H9 (cell line): ENCODE measurements around the gene YKT6. TPM values are rescaled to one million over a fixed set of nuclear protein-coding genes. Genes with fewer than 3 reads are reported as not detected.
A peak's percentile ranks its signal among the peaks of the same experiment; 100 is the strongest.

Source experiments
- DNase-seq: peaks from one replicate; pipeline ENCODE4 v3.0.0-alpha.2; 2017
- H2AFZ ChIP-seq: one replicate; pipeline ENCODE4 v1.6.1; 2013; ENCODE audit warnings: mild to moderate bottlenecking, low read length, control low read depth, moderate library complexity
- H2AK5ac ChIP-seq: 2 replicates; pipeline ENCODE4 v1.6.1; 2013; ENCODE audit warnings: low read length, control low read depth, mixed read lengths; ENCODE audit not compliant: insufficient read length
- H2BK120ac ChIP-seq: one replicate; pipeline ENCODE4 v1.6.1; 2013; ENCODE audit warnings: low read depth, mild to moderate bottlenecking, low read length, control low read depth, inconsistent platforms; ENCODE audit not compliant: poor library complexity, severe bottlenecking
- H2BK12ac ChIP-seq: 2 replicates; pipeline ENCODE4 v1.6.1; 2013; ENCODE audit warnings: low read length, control low read depth, mixed read lengths, low read depth; ENCODE audit not compliant: insufficient read length
- H2BK15ac ChIP-seq: 2 replicates; pipeline ENCODE4 v1.6.1; 2013; ENCODE audit warnings: low read depth, low read length, control low read depth
- H2BK20ac ChIP-seq: one replicate; pipeline ENCODE4 v1.6.1; 2013; ENCODE audit warnings: low read depth, mild to moderate bottlenecking, low read length, control low read depth, inconsistent platforms; ENCODE audit not compliant: poor library complexity, severe bottlenecking
- H2BK5ac ChIP-seq: 2 replicates; pipeline ENCODE4 v1.6.1; 2013; ENCODE audit warnings: low read length, control low read depth, mixed read lengths; ENCODE audit not compliant: insufficient read length
- H3K14ac ChIP-seq: 2 replicates; pipeline ENCODE4 v1.6.1; 2013; ENCODE audit warnings: low read length, control low read depth; ENCODE audit not compliant: insufficient read depth
- H3K18ac ChIP-seq: 2 replicates; pipeline ENCODE4 v1.6.1; 2013; ENCODE audit warnings: low read depth, mild to moderate bottlenecking, mixed read lengths, low read length, control low read depth; ENCODE audit not compliant: insufficient read length
- H3K23ac ChIP-seq: 2 replicates; pipeline ENCODE4 v1.6.1; 2013; ENCODE audit warnings: low read length, control low read depth, mixed read lengths, low read depth; ENCODE audit not compliant: insufficient read length
- H3K23me2 ChIP-seq: 2 replicates; pipeline ENCODE4 v1.6.1; 2013; ENCODE audit warnings: low read depth, mild to moderate bottlenecking, mixed read lengths, low read length, control low read depth; ENCODE audit not compliant: insufficient read length, poor library complexity, severe bottlenecking
- H3K27ac ChIP-seq: 2 replicates; pipeline ENCODE4 v1.5.1; 2013; ENCODE audit warnings: low read length, control low read depth, mixed read lengths, low read depth; ENCODE audit not compliant: insufficient read length
- H3K27me3 ChIP-seq: 2 replicates; pipeline ENCODE4 v1.6.1; 2013; ENCODE audit warnings: low read length, control low read depth, inconsistent platforms; ENCODE audit not compliant: insufficient read depth
- H3K4ac ChIP-seq: 2 replicates; pipeline ENCODE4 v1.6.1; 2013; ENCODE audit warnings: low read depth, mild to moderate bottlenecking, control low read depth, inconsistent platforms, low read length, moderate library complexity
- H3K4me1 ChIP-seq: 2 replicates; pipeline ENCODE4 v1.6.1; 2013; ENCODE audit warnings: low read length, control low read depth, inconsistent platforms; ENCODE audit not compliant: insufficient read depth
- H3K4me2 ChIP-seq: 2 replicates; pipeline ENCODE4 v1.6.1; 2013; ENCODE audit warnings: low read length, control low read depth, mixed read lengths; ENCODE audit not compliant: insufficient read length, insufficient read depth
- H3K56ac ChIP-seq: 2 replicates; pipeline ENCODE4 v1.6.1; 2013; ENCODE audit warnings: low read depth, mild to moderate bottlenecking, mixed read lengths, low read length, control low read depth; ENCODE audit not compliant: insufficient read length
- H3K79me1 ChIP-seq: 2 replicates; pipeline ENCODE4 v1.6.1; 2013; ENCODE audit warnings: low read depth, mild to moderate bottlenecking, moderate library complexity, low read length, control low read depth, inconsistent platforms; ENCODE audit not compliant: insufficient read depth, poor library complexity, severe bottlenecking
- H3K79me2 ChIP-seq: 2 replicates; pipeline ENCODE4 v1.6.1; 2013; ENCODE audit warnings: low read length, control low read depth, inconsistent platforms; ENCODE audit not compliant: insufficient read depth
- H3K9ac ChIP-seq: 2 replicates; pipeline ENCODE4 v1.6.1; 2013; ENCODE audit warnings: low read length, control low read depth, mixed read lengths; ENCODE audit not compliant: insufficient read length; ENCODE audit errors: extremely low read depth
- H3K9me3 ChIP-seq: one replicate; pipeline ENCODE4 v1.6.1; 2013; ENCODE audit warnings: low read depth, low read length, inconsistent platforms; ENCODE audit not compliant: control insufficient read depth
- H3T11ph ChIP-seq: one replicate; pipeline ENCODE4 v1.6.1; 2013; ENCODE audit warnings: mild to moderate bottlenecking, low read length, control low read depth, inconsistent platforms
- H4K20me1 ChIP-seq: one replicate; pipeline ENCODE4 v1.6.1; 2013; ENCODE audit not compliant: control insufficient read depth, insufficient read length, insufficient read depth
- H4K5ac ChIP-seq: 2 replicates; pipeline ENCODE4 v1.6.1; 2013; ENCODE audit warnings: low read depth, mild to moderate bottlenecking, mixed read lengths, low read length, control low read depth; ENCODE audit not compliant: insufficient read length
- H4K8ac ChIP-seq: replicated peaks from 2 replicates; pipeline ENCODE4 v1.6.1; 2013; ENCODE audit warnings: low read length, control low read depth, mixed read lengths, low read depth; ENCODE audit not compliant: insufficient read length
- H4K91ac ChIP-seq: 2 replicates; pipeline ENCODE4 v1.6.1; 2013; ENCODE audit warnings: low read depth, mild to moderate bottlenecking, moderate library complexity, mixed read lengths, low read length, control low read depth; ENCODE audit not compliant: insufficient read length
- H3K27ac Mint-ChIP-seq, 3 experiments: 2 replicates in 2 of 3; 3 replicates in 1 of 3; pipeline ENCODE4 v1.8.0; 2020 to 2021; ENCODE audit warnings: mixed read lengths in 3 of 3, mild to moderate bottlenecking in 1 of 3, moderate library complexity in 1 of 3
- H3K27me3 Mint-ChIP-seq: 2 replicates; pipeline ENCODE4 v1.8.0; 2021; ENCODE audit warnings: low read depth, mild to moderate bottlenecking, moderate library complexity, mixed read lengths
- H3K36me3 Mint-ChIP-seq, 3 experiments: 2 replicates in 2 of 3; 3 replicates in 1 of 3; pipeline ENCODE4 v1.8.0; 2020 to 2021; ENCODE audit warnings: low read depth in 3 of 3, mixed read lengths in 3 of 3; ENCODE audit not compliant: insufficient read depth in 1 of 3
- H3K4me1 Mint-ChIP-seq, 2 experiments: 2 replicates each; pipeline ENCODE4 v1.8.0; 2020; ENCODE audit warnings: mixed read lengths in 2 of 2
- H3K4me3 Mint-ChIP-seq, 2 experiments: 2 replicates in 1 of 2; 3 replicates in 1 of 2; pipeline ENCODE4 v1.8.0; 2020 to 2021; ENCODE audit warnings: mild to moderate bottlenecking in 2 of 2, mixed read lengths in 2 of 2, moderate library complexity in 1 of 2
- H3K9me3 Mint-ChIP-seq, 2 experiments: 2 replicates in 1 of 2; 3 replicates in 1 of 2; pipeline ENCODE4 v1.8.0; 2020; ENCODE audit warnings: mild to moderate bottlenecking in 2 of 2, mixed read lengths in 2 of 2, moderate library complexity in 1 of 2
- WGBS: extraction: QIAGEN DNeasy Blood & Tissue Kit; methylation state at CpG from one replicate; pipeline ENCODE4 v1.1.7; 2013; ENCODE audit warnings: missing lambda C conversion rate, low lambda C conversion rate, mixed read lengths; ENCODE audit not compliant: insufficient read length; ENCODE audit errors: extremely low coverage; 5-methylcytosine and 5-hydroxymethylcytosine counted together
- long read RNA-seq: library from polyadenylated mRNA; unstranded; transcript quantifications from one replicate; pipeline ENCODE4 v2.0.0, GENCODE V29; 2020
- total RNA-seq: library from RNA; stranded (reverse); gene quantifications from 2 replicates; pipeline ENCODE4 v1.2.1, GENCODE V29; 2021
- TF ChIP-seq, protein P1 (sequence below): fragments of 200-600 bp; sonication (generic); conservative IDR thresholded peaks from 3 replicates; pipeline ENCODE4 v1.8.0; 2021; ENCODE audit warnings: antibody characterized with exemption, mild to moderate bottlenecking

Gene YKT6
- total RNA-seq = 104 and 105 TPM in 2 replicates
- long read RNA-seq, transcript YKT6-201 (7 exons, 2,696 nt) = major isoform, 42 of 62 reads
- long read RNA-seq, partial matches to known transcripts = 15 of 62 reads
- long read RNA-seq, other reads (novel, unspliced or antisense) = 0 of 62 reads

DNA sequence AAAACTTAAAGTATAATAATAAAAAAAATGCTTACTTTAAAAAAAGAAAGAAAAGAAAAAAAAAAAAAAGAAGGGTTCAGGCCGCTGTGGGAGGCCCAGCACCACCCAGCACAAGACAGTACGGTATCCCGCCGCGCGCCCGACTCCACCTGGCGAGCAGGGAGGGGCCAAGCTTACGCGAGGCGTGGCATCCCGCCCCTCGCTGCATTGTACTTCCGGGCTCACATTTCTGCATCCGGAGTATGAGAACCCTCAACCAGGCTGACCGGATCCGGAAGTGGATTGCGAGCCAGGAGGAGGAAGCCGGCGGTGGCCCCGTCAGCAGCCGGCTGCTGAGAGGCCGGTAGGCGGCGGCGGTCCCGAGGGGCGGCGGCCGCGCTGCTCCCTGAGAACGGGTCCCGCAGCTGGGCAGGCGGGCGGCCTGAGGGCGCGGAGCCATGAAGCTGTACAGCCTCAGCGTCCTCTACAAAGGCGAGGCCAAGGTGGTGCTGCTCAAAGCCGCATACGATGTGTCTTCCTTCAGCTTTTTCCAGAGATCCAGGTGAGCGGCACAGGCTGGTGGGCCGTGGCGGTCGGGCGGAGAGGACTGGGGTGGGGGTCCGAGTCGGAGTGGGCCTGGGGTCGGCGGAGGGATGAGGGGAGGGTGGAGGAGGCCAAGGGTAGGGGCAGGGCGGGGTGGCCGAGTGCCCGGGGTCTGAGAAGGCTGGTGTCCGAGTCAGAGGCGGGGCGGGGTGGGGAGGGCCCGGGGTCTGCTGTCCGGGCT lies at the start of gene YKT6:
Gene YKT6, plus strand, starts transcription at position 280 of the 763 bp plus-strand sequence. Its CDS starts 158 bp downstream, at position 438.
- no peak within 1 kb of the TSS for H2BK20ac ChIP-seq
- H2AFZ ChIP-seq = no peak within 1 kb of the TSS
- H2BK15ac ChIP-seq = no peak within 1 kb of the TSS
- TF ChIP-seq, protein P1, sequence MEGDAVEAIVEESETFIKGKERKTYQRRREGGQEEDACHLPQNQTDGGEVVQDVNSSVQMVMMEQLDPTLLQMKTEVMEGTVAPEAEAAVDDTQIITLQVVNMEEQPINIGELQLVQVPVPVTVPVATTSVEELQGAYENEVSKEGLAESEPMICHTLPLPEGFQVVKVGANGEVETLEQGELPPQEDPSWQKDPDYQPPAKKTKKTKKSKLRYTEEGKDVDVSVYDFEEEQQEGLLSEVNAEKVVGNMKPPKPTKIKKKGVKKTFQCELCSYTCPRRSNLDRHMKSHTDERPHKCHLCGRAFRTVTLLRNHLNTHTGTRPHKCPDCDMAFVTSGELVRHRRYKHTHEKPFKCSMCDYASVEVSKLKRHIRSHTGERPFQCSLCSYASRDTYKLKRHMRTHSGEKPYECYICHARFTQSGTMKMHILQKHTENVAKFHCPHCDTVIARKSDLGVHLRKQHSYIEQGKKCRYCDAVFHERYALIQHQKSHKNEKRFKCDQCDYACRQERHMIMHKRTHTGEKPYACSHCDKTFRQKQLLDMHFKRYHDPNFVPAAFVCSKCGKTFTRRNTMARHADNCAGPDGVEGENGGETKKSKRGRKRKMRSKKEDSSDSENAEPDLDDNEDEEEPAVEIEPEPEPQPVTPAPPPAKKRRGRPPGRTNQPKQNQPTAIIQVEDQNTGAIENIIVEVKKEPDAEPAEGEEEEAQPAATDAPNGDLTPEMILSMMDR = peak; percentile 64
- H2AK5ac ChIP-seq = no peak within 1 kb of the TSS
- Mint-ChIP-seq H3K4me1 (peaks cover 12 to 13% of the 10 kb centered on the region in 2 experiments), H3K36me3 (peaks cover 4 to 12% (median 12%) of the 10 kb centered on the region in 3 experiments; a peak in 5 of 7 replicates), H3K9me3 (no peaks in the 10 kb centered on the region), H3K27ac (peak within 1 kb of the TSS in 2 of 3 experiments; percentile 57 to 70; a peak in 3 of 7 replicates), H3K27me3 (peaks cover 22% of the 10 kb centered on the region), H3K4me3 (peak within 1 kb of the TSS; percentile 91 to 92)
- WGBS = no CpG with 5 or more reads among the region's 58 CpGs
- peaks cover 3% of the 10 kb centered on the region for H3K23me2 ChIP-seq
- peaks cover 3% of the 10 kb centered on the region for H3K79me1 ChIP-seq
- H3K4me1 ChIP-seq = no peaks in the 10 kb centered on the region
- no peaks in the 10 kb centered on the region for H4K20me1 ChIP-seq
- peak within 1 kb of the TSS; percentile 39 for H3K18ac ChIP-seq
- H2BK12ac ChIP-seq = no peak within 1 kb of the TSS
- no peak within 1 kb of the TSS for H3K56ac ChIP-seq
- peak; percentile 95 for DNase-seq
- H4K8ac ChIP-seq = no peak within 1 kb of the TSS
- no peak within 1 kb of the TSS for H3T11ph ChIP-seq
- no peaks in the 10 kb centered on the region for H3K9me3 ChIP-seq
- peaks cover 17% of the 10 kb centered on the region; the same call in 1 of the 2 replicates for H3K79me2 ChIP-seq
- no peak within 1 kb of the TSS for H2BK120ac ChIP-seq
- H4K5ac ChIP-seq = no peak within 1 kb of the TSS
- no peak within 1 kb of the TSS for H2BK5ac ChIP-seq
- no peak within 1 kb of the TSS for H3K27ac ChIP-seq
- H3K9ac ChIP-seq = peak within 1 kb of the TSS; percentile 78
- H3K27me3 ChIP-seq = no peaks in the 10 kb centered on the region
- peak within 1 kb of the TSS; percentile 63 for H3K4me2 ChIP-seq
- H3K23ac ChIP-seq = no peak within 1 kb of the TSS
- no peak within 1 kb of the TSS for H4K91ac ChIP-seq
- peak within 1 kb of the TSS; percentile 14; the same call in 1 of the 2 replicates for H3K14ac ChIP-seq
- H3K4ac ChIP-seq = no peak within 1 kb of the TSS
